Measurements from ENCODE around the gene PYDC1. TPM values are rescaled to one million over a fixed set of nuclear protein-coding genes. Genes with fewer than 3 reads are reported as not detected.

PYDC1 gene
- total RNA-seq, 2 donors from 2014 or later = not detected

DNA sequence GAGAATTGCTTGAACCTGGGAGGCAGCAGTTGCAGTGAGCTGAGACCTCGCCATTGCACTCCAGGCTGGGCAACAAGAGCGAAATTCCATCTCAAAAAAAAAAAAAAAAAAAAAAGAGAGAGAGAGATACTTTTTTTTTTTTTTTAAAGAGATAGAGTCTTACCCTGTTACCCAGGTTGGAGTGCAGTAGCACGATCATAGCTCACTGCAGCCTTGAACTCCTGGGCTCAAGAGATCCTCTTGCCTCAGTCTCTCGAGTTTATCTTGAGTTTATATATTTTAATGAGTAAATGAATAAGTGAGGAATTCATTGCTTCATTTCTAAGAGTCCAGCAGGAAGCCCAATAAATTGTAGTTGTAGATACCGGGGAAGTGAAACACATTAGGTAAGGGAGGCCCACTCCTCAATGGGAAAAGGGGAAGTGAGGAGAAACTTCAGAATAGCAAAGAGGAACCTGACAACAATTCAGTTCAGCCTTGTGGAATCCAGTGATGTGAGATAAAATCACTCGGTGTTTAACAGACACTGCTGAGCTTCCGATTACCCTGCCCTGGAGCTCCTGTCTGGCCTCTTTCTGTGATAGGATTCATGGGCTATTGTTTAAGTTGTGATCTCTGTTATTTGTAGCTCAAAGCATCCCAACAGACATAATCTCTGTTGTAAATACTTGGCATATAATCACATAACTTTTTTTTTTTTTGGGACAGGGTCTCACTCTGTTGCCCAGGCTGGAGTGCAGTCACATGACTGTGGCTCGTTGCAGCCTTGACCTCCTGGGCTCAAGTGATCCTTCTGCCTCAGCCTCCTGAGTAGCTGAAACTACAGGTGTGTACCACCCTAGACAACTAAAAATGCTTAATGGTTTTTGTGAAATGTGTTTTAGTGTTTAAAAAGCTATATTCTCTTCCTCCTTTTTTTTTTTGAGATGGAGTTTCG lies 27.1 kb upstream of the PYDC1 start:
- Histone ChIP-seq H3K4me1 (no peaks in the 10 kb centered on the region), H3K27ac (no peak overlapping the region), H3K9me3 (no peaks in the 10 kb centered on the region), H3K27me3 (no peaks in the 10 kb centered on the region), H3K4me3 (no peak overlapping the region), H3K36me3 (no peaks in the 10 kb centered on the region)
- no peak for DNase-seq (ENCODE audit: low spot score)
- no peak for TF ChIP-seq CTCF (IDR thresholded peaks at IDR 0.05)

- H3K27ac ChIP-seq = no peak overlapping the region
- no peak for TF ChIP-seq CTCF (IDR thresholded peaks at IDR 0.05)
Observed at GRCh38 chr16:31242206-31242605, 25.3 kb upstream of the PYDC1 start.

DNA sequence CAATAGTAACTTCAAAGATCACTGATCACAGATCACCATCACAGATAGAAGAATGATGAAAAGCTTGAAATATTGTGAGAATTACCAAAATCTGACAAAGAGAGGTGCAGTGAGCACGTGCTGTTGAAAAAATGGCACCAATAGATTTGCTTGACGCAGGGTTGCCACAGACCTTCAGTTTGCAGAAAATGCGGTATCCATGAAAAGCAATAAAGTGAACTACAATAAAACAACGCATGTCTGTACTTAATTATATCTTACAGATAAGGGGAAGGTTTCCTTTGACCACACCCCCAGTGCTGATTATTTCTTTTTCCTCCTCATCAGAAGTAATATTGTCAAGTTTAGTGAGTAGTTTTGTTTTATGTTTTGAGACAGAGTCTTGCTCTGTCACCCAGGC lies 21.1 kb upstream of the PYDC1 start:
- DNase-seq (ENCODE audit: low spot score) = no peak
- no peak for TF ChIP-seq CTCF (IDR thresholded peaks at IDR 0.05)
- Histone ChIP-seq H3K4me3 (no peak overlapping the region), H3K9me3 (peaks cover 0 to 9% of the 10 kb centered on the region in 2 donors), H3K4me1 (no peaks in the 10 kb centered on the region), H3K27me3 (no peaks in the 10 kb centered on the region), H3K27ac (no peak overlapping the region), H3K36me3 (no peaks in the 10 kb centered on the region)

More at GRCh38 chr16:31242206-31242605, 25.3 kb upstream of the PYDC1 start:
- Histone ChIP-seq H3K4me1 (no peaks in the 10 kb centered on the region), H3K27me3 (no peaks in the 10 kb centered on the region), H3K9me3 (no peaks in the 10 kb centered on the region), H3K36me3 (no peaks in the 10 kb centered on the region), H3K4me3 (no peak overlapping the region)
- DNase-seq (ENCODE audit: low spot score) = no peak

DNA sequence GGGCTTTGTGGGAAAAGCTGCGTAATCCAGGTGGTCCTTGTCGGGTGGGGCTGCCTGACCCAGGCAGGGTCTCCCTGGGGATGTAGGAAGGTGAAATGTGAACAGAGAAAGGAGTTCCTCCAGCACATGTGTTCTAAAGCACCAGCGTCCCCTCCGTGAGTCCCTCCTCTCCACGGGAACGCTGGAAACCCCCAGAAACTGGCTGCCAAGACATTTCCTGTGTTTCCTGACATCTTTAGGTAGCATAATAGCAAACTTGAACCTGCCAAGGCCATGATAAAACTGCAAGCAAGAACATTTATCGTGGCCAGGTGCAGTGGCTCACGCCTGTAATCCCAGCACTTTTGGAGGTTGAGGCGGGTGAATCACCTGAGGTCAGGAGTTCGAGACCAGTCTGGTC lies 12.6 kb upstream of the PYDC1 start:
- Histone ChIP-seq H3K4me1 (no peaks in the 10 kb centered on the region), H3K27ac (no peak overlapping the region), H3K4me3 (no peak overlapping the region), H3K27me3 (no peaks in the 10 kb centered on the region), H3K36me3 (no peaks in the 10 kb centered on the region), H3K9me3 (peaks cover 0 to under 1% of the 10 kb centered on the region in 2 donors)
- no peak for TF ChIP-seq CTCF (IDR thresholded peaks at IDR 0.05)
- DNase-seq (ENCODE audit: low spot score) = no peak

DNA sequence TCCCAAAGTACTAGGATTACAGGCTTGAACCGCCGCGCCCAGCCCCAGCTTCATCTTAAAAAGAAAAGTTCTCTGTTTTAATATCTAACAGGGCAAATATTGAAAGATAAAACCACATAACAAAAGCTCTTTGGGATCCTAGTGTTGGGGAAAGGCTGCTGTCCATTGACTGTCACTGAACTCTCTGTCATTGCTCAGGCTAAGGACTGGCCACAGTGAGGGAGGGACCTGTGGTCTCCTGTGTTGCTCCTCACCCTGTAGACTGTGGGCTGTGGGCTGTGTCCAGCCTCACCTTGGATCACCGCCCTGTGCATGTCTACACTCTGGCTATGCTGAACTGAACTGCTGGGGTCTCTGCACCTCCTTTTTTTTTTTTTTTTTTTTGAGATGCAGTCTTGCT lies 11.3 kb upstream of the PYDC1 start:
- TF ChIP-seq CTCF (IDR thresholded peaks at IDR 0.05) = no peak

More for the DNA sequence above, 11.3 kb upstream of the PYDC1 start:
- no peaks in the 10 kb centered on the region for H3K9me3 ChIP-seq
- H3K27ac ChIP-seq = no peak overlapping the region
- no peaks in the 10 kb centered on the region for H3K27me3 ChIP-seq
- no peak for DNase-seq (ENCODE audit: low spot score)
- H3K36me3 ChIP-seq = no peaks in the 10 kb centered on the region
- no peak overlapping the region for H3K4me3 ChIP-seq
- H3K4me1 ChIP-seq = no peaks in the 10 kb centered on the region
